K562 (cell line): Measurements from ENCODE around the gene DIO3. TPM values are rescaled to one million over a fixed set of nuclear protein-coding genes. Genes with fewer than 3 reads are reported as not detected.

Experiments
- ATAC-seq: fragments of 200-7000 bp; cut with Tn5 transposase; 3 replicates; pipeline ENCODE4 v1.9.1; 2020; ENCODE audit warnings: moderate library complexity
- BruUV-seq: library from RNA; stranded (reverse); fragments of 400-500 nt; replicated peaks from 2 replicates; lab custom pipeline; 2021; lab: Mats Ljungman, UMichigan
- CTCF ChIA-PET: fragments of 300-600 bp; formaldehyde crosslinking; extraction: SDS; loops from one replicate; lab custom pipeline; 2021; ENCODE audit warnings: low intra/inter-chr PET ratio; lab: Yijun Ruan, JAX
- POLR2A ChIA-PET: fragments of 300-600, 350-650 bp; sonication (Branson Sonifier 250); formaldehyde crosslinking; extraction: SDS; loops from one replicate; lab custom pipeline; 2021; ENCODE audit warnings: antibody characterized with exemption, inconsistent platforms; lab: Yijun Ruan, JAX
- DNase-seq, 4 experiments: peaks; one replicate each; pipeline versions ENCODE4 v3.0.0 to v3.0.0-alpha.2; 2011 to 2018; ENCODE audit warnings: low spot score in 3 of 4, mixed read lengths in 3 of 4; ENCODE audit errors: extremely low read depth in 1 of 4
- FAIRE-seq: peaks from 2 replicates; lab custom pipeline; 2011; peaks lifted over from hg19 to GRCh38; lab: Jason Lieb, UNC
- H2AFZ ChIP-seq: 2 replicates; pipeline ENCODE4 v1.6.0; 2011; ENCODE audit warnings: low read depth, low read length, control low read depth, inconsistent platforms
- H3K27ac ChIP-seq: fragments of 200-600 bp; 3 replicates; pipeline ENCODE4 v1.8.0; 2011; ENCODE audit warnings: low read depth, mild to moderate bottlenecking, control low read depth, inconsistent platforms, low read length, moderate library complexity, mixed read lengths; ENCODE audit errors: extremely low read depth
- H3K27me3 ChIP-seq, 2 experiments: fragments of 300-600 bp in 1 of 2; 2 replicates in 1 of 2; 3 replicates in 1 of 2; pipeline versions ENCODE4 v1.6.0 to v1.8.0; 2011; ENCODE audit warnings: inconsistent platforms in 2 of 2, low read length in 2 of 2, mild to moderate bottlenecking in 1 of 2, mixed read lengths in 1 of 2, moderate library complexity in 1 of 2; ENCODE audit not compliant: control insufficient read depth in 2 of 2, insufficient read depth in 2 of 2
- H3K36me3 ChIP-seq: fragments of 300-600 bp; 3 replicates; pipeline ENCODE4 v1.8.0; 2011; ENCODE audit warnings: mild to moderate bottlenecking, low read length, inconsistent platforms; ENCODE audit not compliant: control insufficient read depth, insufficient read depth
- H3K4me1 ChIP-seq, 2 experiments: fragments of 200-600 bp in 1 of 2; replicated peaks in 1 of 2; 2 replicates in 1 of 2; 3 replicates in 1 of 2; pipeline versions ENCODE4 v1.5.1 to v1.8.0; 2011; ENCODE audit warnings: inconsistent platforms in 2 of 2, low read length in 2 of 2, mild to moderate bottlenecking in 1 of 2, mixed read lengths in 1 of 2, moderate library complexity in 1 of 2; ENCODE audit not compliant: control insufficient read depth in 2 of 2, insufficient read depth in 2 of 2
- H3K4me2 ChIP-seq: 2 replicates; pipeline ENCODE4 v1.6.1; 2011; ENCODE audit warnings: low read length, control low read depth, inconsistent platforms, mixed read lengths; ENCODE audit not compliant: insufficient read depth
- H3K4me3 ChIP-seq: fragments of 200-600 bp; sonication (generic), shearing (Covaris generic); 2 replicates; pipeline ENCODE4 v1.5.1; 2016; ENCODE audit warnings: control low read depth, inconsistent platforms
- H3K79me2 ChIP-seq: fragments of 200-600 bp; 3 replicates; pipeline ENCODE4 v1.8.0; 2011; ENCODE audit warnings: low read length, inconsistent platforms; ENCODE audit not compliant: control insufficient read depth, insufficient read depth
- H3K9ac ChIP-seq, 2 experiments: 2 replicates each; pipeline versions ENCODE4 v1.6.0 to v1.6.1; 2011; ENCODE audit warnings: low read depth in 2 of 2, low read length in 2 of 2, control low read depth in 1 of 2, inconsistent platforms in 1 of 2, mild to moderate bottlenecking in 1 of 2, mixed read lengths in 1 of 2; ENCODE audit not compliant: insufficient read depth in 1 of 2
- H3K9me1 ChIP-seq: one replicate; pipeline ENCODE4 v1.6.0; 2011; ENCODE audit warnings: inconsistent platforms, mild to moderate bottlenecking, low read length, moderate library complexity; ENCODE audit not compliant: control insufficient read depth, insufficient read depth
- H3K9me3 ChIP-seq: replicated peaks from 2 replicates; pipeline ENCODE4 v1.5.1; 2011; ENCODE audit warnings: low read depth, low read length, inconsistent platforms; ENCODE audit not compliant: control insufficient read depth, insufficient read depth
- H4K20me1 ChIP-seq: replicated peaks from 2 replicates; pipeline ENCODE4 v1.6.1; 2011; ENCODE audit warnings: low read length, inconsistent platforms, mixed read lengths; ENCODE audit not compliant: control insufficient read depth, insufficient read depth
- DIDO1 ChIP-seq: fragments of 450-650 bp; IDR thresholded peaks from 2 replicates; pipeline ENCODE4 v1.6.1; 2016; ENCODE audit warnings: low read depth, missing biosample characterization, missing genetic modification characterization
- MAFK ChIP-seq: IDR thresholded peaks from 2 replicates; pipeline ENCODE4 v1.6.1; 2011; ENCODE audit warnings: low read length, improper control_type of control experiment
- MAZ ChIP-seq, 2 experiments: fragments of 450-650 bp in 1 of 2; sonication (generic) in 1 of 2; formaldehyde crosslinking; IDR thresholded peaks in 1 of 2; conservative IDR thresholded peaks in 1 of 2; 2 replicates each; pipeline versions ENCODE4 v1.4.0 to v1.5.0; 2020; ENCODE audit warnings: mild to moderate bottlenecking in 1 of 2, missing genetic modification reagents in 1 of 2
- MCM5 ChIP-seq: fragments of 450-650 bp; IDR thresholded peaks from 2 replicates; pipeline ENCODE4 v1.6.1; 2016; ENCODE audit warnings: low read depth
- PCBP1 ChIP-seq: fragments of 200-400 bp; formaldehyde crosslinking; IDR thresholded peaks from 2 replicates; pipeline ENCODE4 v1.6.1; 2018; ENCODE audit warnings: mild to moderate bottlenecking, low read depth, low read length; ENCODE audit not compliant: poor library complexity, severe bottlenecking
- PHB ChIP-seq: fragments of 250-450 bp; sonication (Bioruptor Pico); IDR thresholded peaks from 2 replicates; pipeline ENCODE4 v1.5.0; 2021
- PHTF2 ChIP-seq: fragments of 250-450 bp; sonication (Bioruptor Pico); IDR thresholded peaks from 2 replicates; pipeline ENCODE4 v1.5.0; 2021; ENCODE audit warnings: mild to moderate bottlenecking
- POLR2A ChIP-seq: fragments of 450-650 bp; conservative IDR thresholded peaks from 2 replicates; pipeline ENCODE4 v1.6.1; 2016
- PRPF4 ChIP-seq: fragments of 200-400 bp; formaldehyde crosslinking; IDR thresholded peaks from one replicate; pipeline ENCODE4 v1.6.1; 2017; ENCODE audit warnings: low read length, low read depth, mild to moderate bottlenecking; ENCODE audit not compliant: insufficient read depth, poor library complexity, severe bottlenecking
- RBM14 ChIP-seq: fragments of 200-400 bp; formaldehyde crosslinking; IDR thresholded peaks from 2 replicates; pipeline ENCODE4 v1.6.1; 2018; ENCODE audit warnings: low read depth, mild to moderate bottlenecking, low read length, moderate library complexity, borderline replicate concordance; ENCODE audit not compliant: insufficient read depth
- SAFB ChIP-seq: fragments of 200-400 bp; formaldehyde crosslinking; IDR thresholded peaks from 2 replicates; pipeline ENCODE4 v1.6.1; 2017; ENCODE audit warnings: low read depth, low read length, borderline replicate concordance
- SAFB2 ChIP-seq: fragments of 200-400 bp; formaldehyde crosslinking; IDR thresholded peaks from 2 replicates; pipeline ENCODE4 v1.6.1; 2018; ENCODE audit warnings: borderline replicate concordance, low read length, low read depth, moderate library complexity; ENCODE audit not compliant: severe bottlenecking
- SIN3B ChIP-seq: fragments of 450-650 bp; IDR thresholded peaks from 2 replicates; pipeline ENCODE4 v1.6.1; 2017; ENCODE audit warnings: low read depth, mild to moderate bottlenecking, moderate library complexity
- TSC22D4 ChIP-seq: fragments of 450-650 bp; IDR thresholded peaks from 2 replicates; pipeline ENCODE4 v1.6.1; 2016; ENCODE audit warnings: missing genetic modification characterization, missing biosample characterization, control low read depth
- ZNF282 ChIP-seq: sonication (generic); formaldehyde crosslinking; IDR thresholded peaks from 2 replicates; pipeline ENCODE4 v1.8.1; 2023; ENCODE audit warnings: missing genetic modification reagents
- ZNF766 ChIP-seq: fragments of 200-800 bp; sonication (Bioruptor generic); conservative IDR thresholded peaks from 2 replicates; pipeline ENCODE4 v1.6.1; 2016; ENCODE audit warnings: missing genetic modification characterization, missing compliant biosample characterization
- WGBS: fragments of 100-300 bp; shearing (Covaris generic); methylation state at CpG from one replicate; pipeline ENCODE4 v1.1.6; 2016; ENCODE audit warnings: low coverage, mixed read lengths; ENCODE audit not compliant: insufficient coverage; ENCODE audit errors: missing lambda C conversion rate; 5-methylcytosine and 5-hydroxymethylcytosine counted together
- in situ Hi-C: fragments of 300-500 bp; cut with MboI; formaldehyde crosslinking; loops from 4 replicates; pipeline ENCODE4 v1.15.0; 2018; ENCODE audit warnings: inconsistent platforms, mixed read lengths
- intact Hi-C: fragments of 100-400 bp; cut with micrococcal nuclease; formaldehyde crosslinking; loops from 2 replicates; pipeline ENCODE4 v1.14.2; 2022
- polyA plus RNA-seq, 8 experiments: library from polyadenylated mRNA; depleted of rRNA in 4 of 8; stranded (reverse) in 5 of 8; unstranded in 3 of 8; fragments of >200 nt; fragmentation: Nextera tagmentation in 2 of 8; fragmentation: Illumina TruSeq in 1 of 8; extraction: Ambion mirVana in 2 of 8; extraction: Trizol in 1 of 8; gene quantifications; 2 replicates each; pipeline versions ENCODE4 v1.2.1 to v1.2.3, GENCODE V29; 2011 to 2014; ENCODE audit warnings: inconsistent platforms in 1 of 8, missing spikeins in 1 of 8
- total RNA-seq, 7 experiments: library from RNA; depleted of rRNA in 6 of 7; stranded (reverse); fragments of >200 nt in 6 of 7; fragmentation: Illumina TruSeq in 2 of 7; extraction: Trizol in 2 of 7; gene quantifications; 2 replicates each; pipeline versions ENCODE4 v1.2.1 to v1.2.3, GENCODE V29; 2011 to 2021; ENCODE audit warnings: low replicate concordance in 1 of 7
- TF ChIP-seq, protein P1 (sequence below): sonication (generic); formaldehyde crosslinking; IDR thresholded peaks from 2 replicates; pipeline ENCODE4 v1.8.0; 2022; ENCODE audit warnings: mild to moderate bottlenecking, missing genetic modification reagents
- TF ChIP-seq, protein P2 (sequence below): fragments of 450-650 bp; IDR thresholded peaks from 2 replicates; pipeline ENCODE4 v1.6.1; 2017; ENCODE audit warnings: mild to moderate bottlenecking, moderate library complexity

The DIO3 gene
- total and polyA plus RNA-seq, 9 of the 15 experiments (the other 6 are each of a cell fraction or from before 2014, with no cell fraction given), result not detected

GRCh38 chr14:101601606-101602465, 40.5 kb downstream of the DIO3 start:
- no peaks in the 10 kb centered on the region for H3K9me1 ChIP-seq
- ChIA-PET POLR2A (interaction anchor here (0.7 kb wide), 2 partner anchors 130 to 190 kb away, joined by 3 read pairs; no protein-coding TSS in a partner anchor), CTCF (no interaction called here)
- no peaks in the 10 kb centered on the region for H3K36me3 ChIP-seq
- BruUV-seq, result no TSS peak
- FAIRE-seq (no peak), DNase-seq (no peak), ATAC-seq (no peak)
- H3K4me1 ChIP-seq, result peaks cover 0 to 3% of the 10 kb centered on the region in 2 experiments; a peak in 2 of 5 replicates
- H3K9me3 ChIP-seq, result no peaks in the 10 kb centered on the region
- in situ Hi-C loops, result no loop called here
- no peaks in the 10 kb centered on the region for H3K27me3 ChIP-seq
- H3K4me2 ChIP-seq, result no peak overlapping the region
- 49% methylated on average over 15 of the region's 35 CpGs for WGBS
- H3K4me3 ChIP-seq, result no peak overlapping the region
- H2AFZ ChIP-seq, result no peak overlapping the region
- H4K20me1 ChIP-seq, result no peaks in the 10 kb centered on the region
- no peak overlapping the region for H3K9ac ChIP-seq
- TF ChIP-seq SAFB (no peak), SAFB2 (no peak), ZNF766 (no peak), POLR2A (no peak), SIN3B (no peak), MAZ (CRISPR knock-in tag; conservative IDR thresholded peaks at IDR 0.05 in 1 of 2, IDR thresholded peaks at IDR 0.05 in 1 of 2) (no peak), MCM5 (no peak), PHB (CRISPR knock-in tag) (no peak), RBM14 (no peak), PHTF2 (CRISPR knock-in tag) (no peak), DIDO1 (tag) (no peak), ZNF282 (CRISPR knock-in tag) (no peak), PRPF4 (no peak), PCBP1 (no peak), TSC22D4 (tag) (no peak), MAFK (no peak)
- TF ChIP-seq, protein P1, sequence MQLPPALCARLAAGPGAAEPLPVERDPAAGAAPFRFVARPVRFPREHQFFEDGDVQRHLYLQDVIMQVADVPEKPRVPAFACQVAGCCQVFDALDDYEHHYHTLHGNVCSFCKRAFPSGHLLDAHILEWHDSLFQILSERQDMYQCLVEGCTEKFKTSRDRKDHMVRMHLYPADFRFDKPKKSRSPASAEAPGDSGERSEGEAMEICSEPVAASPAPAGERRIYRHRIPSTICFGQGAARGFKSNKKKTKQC (CRISPR knock-in tag), result no peak
- TF ChIP-seq, protein P2, sequence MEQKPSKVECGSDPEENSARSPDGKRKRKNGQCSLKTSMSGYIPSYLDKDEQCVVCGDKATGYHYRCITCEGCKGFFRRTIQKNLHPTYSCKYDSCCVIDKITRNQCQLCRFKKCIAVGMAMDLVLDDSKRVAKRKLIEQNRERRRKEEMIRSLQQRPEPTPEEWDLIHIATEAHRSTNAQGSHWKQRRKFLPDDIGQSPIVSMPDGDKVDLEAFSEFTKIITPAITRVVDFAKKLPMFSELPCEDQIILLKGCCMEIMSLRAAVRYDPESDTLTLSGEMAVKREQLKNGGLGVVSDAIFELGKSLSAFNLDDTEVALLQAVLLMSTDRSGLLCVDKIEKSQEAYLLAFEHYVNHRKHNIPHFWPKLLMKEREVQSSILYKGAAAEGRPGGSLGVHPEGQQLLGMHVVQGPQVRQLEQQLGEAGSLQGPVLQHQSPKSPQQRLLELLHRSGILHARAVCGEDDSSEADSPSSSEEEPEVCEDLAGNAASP, result no peak
- TF ChIP-seq, all 486 proteins: peak for 0
- intact Hi-C loops, result no loop called here
- Histone ChIP-seq H3K79me2 (no peaks in the 10 kb centered on the region), H3K27ac (no peak overlapping the region)
